ENCODE data around the gene NAA50. TPM values are rescaled to one million over a fixed set of nuclear protein-coding genes. Genes with fewer than 3 reads are reported as not detected.
A peak's percentile ranks its signal among the peaks of the same experiment; 100 is the strongest.

NAA50 gene
- 182 and 188 TPM in 2 replicates for total RNA-seq (2022)
- percentile 97 among the genes with signal in this experiment for Bru-seq, nascent RNA
- BruChase-seq, experiment 1, labeled RNA remaining after a 2-hour chase = percentile 98 among the genes with signal in this experiment
- percentile 99 among the genes with signal in this experiment for BruChase-seq, experiment 2, labeled RNA remaining after a 6-hour chase
- long read RNA-seq, full-length matches to known transcripts = 254 of 271 reads
- long read RNA-seq, partial matches to known transcripts = 2 of 271 reads
- long read RNA-seq, other reads (novel, unspliced or antisense) = 15 of 271 reads

- H3K4me1 ChIP-seq = 0 out of 2 replicates have a peak, but pooled peaks cover 3% of the 10 kb centered on the region
- POLR2A ChIA-PET = interaction anchor here (0.5 to 1.6 kb wide), 6 partner anchors 11 to 314 kb away, joined by 3 to 6 read pairs (median 4); partner anchors contain the start of genes SPICE1 and USF3
- DNase-seq = peak; percentile 93 to 96
- H3K4me3 ChIP-seq (ENCODE audit: low read depth, low read length) = peak within 1 kb of the TSS; percentile 78
- peaks cover 37% of the 10 kb centered on the region for H3K36me3 Mint-ChIP-seq (ENCODE audit: insufficient read depth, unreplicated experiment)
- no peaks in the 10 kb centered on the region for H3K36me3 ChIP-seq (ENCODE audit: control insufficient read depth, insufficient read depth, low read length)
- H3K9me3 Mint-ChIP-seq (ENCODE audit: unreplicated experiment) = no peaks in the 10 kb centered on the region
- no peak for TF ChIP-seq CTCF (IDR thresholded peaks at IDR 0.05; ENCODE audit: insufficient read depth in 1 of 2, low read depth in 1 of 2, low read length in 1 of 2, severe bottlenecking in 1 of 2, unreplicated experiment in 1 of 2)
- peaks cover 16% of the 10 kb centered on the region for H3K4me1 Mint-ChIP-seq (ENCODE audit: low read depth, unreplicated experiment)
- CTCF ChIA-PET = interaction anchor here (0.6 to 3.2 kb wide), 11 partner anchors 10 to 230 kb away, joined by 3 to 37 read pairs (median 4); partner anchors contain the start of gene GRAMD1C
- peak within 1 kb of the TSS; percentile 100 for H3K27ac Mint-ChIP-seq (ENCODE audit: unreplicated experiment)
- H3K9me3 ChIP-seq = no peaks in the 10 kb centered on the region
- H3K27me3 Mint-ChIP-seq (ENCODE audit: insufficient read depth, unreplicated experiment) = no peaks in the 10 kb centered on the region
- intact Hi-C loops (cut with micrococcal nuclease; ENCODE audit: unreplicated experiment) = loop anchor here (1.0 to 5.0 kb wide), 5 partner anchors 10 to 229 kb away; partner anchors contain the start of genes SPICE1, USF3 and ZDHHC23
- H3K4me3 Mint-ChIP-seq (ENCODE audit: unreplicated experiment) = peak within 1 kb of the TSS; percentile 96
- no peaks in the 10 kb centered on the region for H3K27me3 ChIP-seq (replicated peaks; ENCODE audit: control insufficient read depth, insufficient read depth, low read length)
- no TSS peak for BruUV-seq (replicated peaks)
Measured at GRCh38 chr3:113745756-113746547, at the start of gene NAA50. TSS of gene NAA50 (minus strand) at chr3:113746249. CDS start at chr3:113745949, 300 bp downstream.

DNA sequence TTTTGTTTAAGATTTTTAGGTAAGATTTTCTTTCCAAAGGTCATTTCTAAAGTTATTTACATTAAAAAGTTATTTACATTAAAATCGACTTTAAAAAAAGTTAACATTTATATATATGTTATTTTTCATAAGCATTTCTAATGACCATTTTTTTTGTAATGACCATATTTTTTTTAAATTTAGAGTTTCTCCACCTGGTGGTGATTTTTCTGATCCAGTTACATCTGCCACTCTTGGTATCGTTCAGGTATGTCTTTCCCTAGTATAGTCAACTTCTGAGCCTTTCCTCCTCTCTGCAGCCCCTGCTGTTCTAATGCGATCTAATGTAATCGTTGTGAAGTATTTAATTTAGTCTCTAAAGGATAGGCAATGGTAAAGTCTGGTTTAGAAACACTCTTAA, 49.6 kb upstream of the NAA50 start:
- Mint-ChIP-seq H3K36me3 (ENCODE audit: insufficient read depth, unreplicated experiment) (peaks cover 15% of the 10 kb centered on the region), H3K9me3 (ENCODE audit: unreplicated experiment) (no peaks in the 10 kb centered on the region), H3K27ac (ENCODE audit: unreplicated experiment) (no peak overlapping the region), H3K4me1 (ENCODE audit: low read depth, unreplicated experiment) (no peaks in the 10 kb centered on the region), H3K4me3 (ENCODE audit: unreplicated experiment) (no peak overlapping the region), H3K27me3 (ENCODE audit: insufficient read depth, unreplicated experiment) (no peaks in the 10 kb centered on the region)
- Histone ChIP-seq H3K4me1 (no peaks in the 10 kb centered on the region), H3K36me3 (ENCODE audit: control insufficient read depth, insufficient read depth, low read length) (no peaks in the 10 kb centered on the region; the same call in 1 of the 2 replicates), H3K27me3 (replicated peaks; ENCODE audit: control insufficient read depth, insufficient read depth, low read length) (no peaks in the 10 kb centered on the region), H3K4me3 (ENCODE audit: low read depth, low read length) (no peak overlapping the region), H3K9me3 (no peaks in the 10 kb centered on the region)
- TF ChIP-seq CTCF (IDR thresholded peaks at IDR 0.05; ENCODE audit: insufficient read depth in 1 of 2, low read depth in 1 of 2, low read length in 1 of 2, severe bottlenecking in 1 of 2, unreplicated experiment in 1 of 2) = no peak
- intact Hi-C loops (cut with micrococcal nuclease; ENCODE audit: unreplicated experiment) = no loop called here
- DNase-seq = no peak
- CTCF ChIA-PET = interaction anchor here (0.7 kb wide), 1 partner anchor 51 kb away, joined by 4 read pairs; no protein-coding TSS in a partner anchor
- POLR2A ChIA-PET = no interaction called here
- no TSS peak for BruUV-seq (replicated peaks)

DNA sequence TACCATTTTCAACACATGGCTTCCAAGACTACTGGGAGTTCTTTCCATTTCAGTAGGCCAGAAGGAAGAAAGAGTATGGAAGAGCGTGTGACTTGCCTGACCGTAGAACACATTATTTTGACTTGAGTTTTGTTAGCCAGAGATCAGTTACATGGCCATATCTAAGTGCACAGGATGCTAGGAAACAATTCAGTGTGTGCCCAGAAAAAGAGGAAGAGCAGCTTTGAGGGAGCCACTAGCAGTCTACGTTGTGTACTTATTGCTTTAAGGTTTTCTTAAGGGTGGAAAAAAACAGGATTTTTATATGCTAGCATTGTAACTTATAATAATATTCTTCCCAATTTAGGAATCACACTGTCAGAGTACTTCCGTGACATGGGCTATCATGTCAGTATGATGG, 48.5 kb upstream of the NAA50 start:
- Mint-ChIP-seq H3K27me3 (ENCODE audit: insufficient read depth, unreplicated experiment) (no peaks in the 10 kb centered on the region), H3K27ac (ENCODE audit: unreplicated experiment) (no peak overlapping the region), H3K4me1 (ENCODE audit: low read depth, unreplicated experiment) (no peaks in the 10 kb centered on the region), H3K9me3 (ENCODE audit: unreplicated experiment) (no peaks in the 10 kb centered on the region), H3K36me3 (ENCODE audit: insufficient read depth, unreplicated experiment) (peaks cover 18% of the 10 kb centered on the region), H3K4me3 (ENCODE audit: unreplicated experiment) (no peak overlapping the region)
- CTCF ChIA-PET = no interaction called here
- POLR2A ChIA-PET = no interaction called here
- intact Hi-C loops (cut with micrococcal nuclease; ENCODE audit: unreplicated experiment) = no loop called here
- no peak for DNase-seq
- no TSS peak for BruUV-seq (replicated peaks)
- H3K4me3 ChIP-seq (ENCODE audit: low read depth, low read length) = no peak overlapping the region
- no peak for TF ChIP-seq CTCF (IDR thresholded peaks at IDR 0.05; ENCODE audit: insufficient read depth in 1 of 2, low read depth in 1 of 2, low read length in 1 of 2, severe bottlenecking in 1 of 2, unreplicated experiment in 1 of 2)
- H3K4me1 ChIP-seq = no peaks in the 10 kb centered on the region
- H3K9me3 ChIP-seq = no peaks in the 10 kb centered on the region
- no peaks in the 10 kb centered on the region; the same call in 1 of the 2 replicates for H3K36me3 ChIP-seq (ENCODE audit: control insufficient read depth, insufficient read depth, low read length)
- H3K27me3 ChIP-seq (replicated peaks; ENCODE audit: control insufficient read depth, insufficient read depth, low read length) = no peaks in the 10 kb centered on the region

Measured in Caco-2 (cell line).